AG04449 (cell line): ENCODE results near the gene SLC13A2.
"Not testable (repeated sequence)": the region's sequence is repeated elsewhere in the genome, so short reads cannot be mapped to it uniquely, and the experiment has no call there.

Experiments
- CTCF ChIA-PET: fragments of 350-600 bp; formaldehyde crosslinking; extraction: SDS; loops from one replicate; lab custom pipeline; 2021; ENCODE audit warnings: antibody characterized with exemption; lab: Yijun Ruan, JAX
- POLR2A ChIA-PET: fragments of 400-600, 350-600 bp; formaldehyde crosslinking; extraction: SDS; loops from one replicate; lab custom pipeline; 2020; ENCODE audit warnings: antibody characterized with exemption, inconsistent platforms; lab: Yijun Ruan, JAX
- DNase-seq: peaks from one replicate; pipeline ENCODE4 v3.0.0-alpha.2; 2010; ENCODE audit warnings: low read depth, low spot score
- H3K4me3 ChIP-seq: 2 replicates; pipeline ENCODE4 v1.5.1; 2011; ENCODE audit warnings: low read depth, mild to moderate bottlenecking, control low read depth, low read length
- CTCF ChIP-seq: IDR thresholded peaks from one replicate; pipeline ENCODE4 v1.5.1; 2011; ENCODE audit warnings: mild to moderate bottlenecking, moderate library complexity, low read length, control low read depth, inconsistent platforms; ENCODE audit not compliant: insufficient read depth; ENCODE audit errors: missing control alignments

Gene SLC13A2

GRCh38 chr17:28520687-28521086 lies 47.2 kb downstream of the SLC13A2 start:
- ChIA-PET CTCF (interaction anchor here (1.3 to 1.5 kb wide), 2 partner anchors 20 to 26 kb away, joined by 6 to 7 read pairs; no protein-coding TSS in a partner anchor), POLR2A (no interaction called here)
- no peak for DNase-seq

DNA sequence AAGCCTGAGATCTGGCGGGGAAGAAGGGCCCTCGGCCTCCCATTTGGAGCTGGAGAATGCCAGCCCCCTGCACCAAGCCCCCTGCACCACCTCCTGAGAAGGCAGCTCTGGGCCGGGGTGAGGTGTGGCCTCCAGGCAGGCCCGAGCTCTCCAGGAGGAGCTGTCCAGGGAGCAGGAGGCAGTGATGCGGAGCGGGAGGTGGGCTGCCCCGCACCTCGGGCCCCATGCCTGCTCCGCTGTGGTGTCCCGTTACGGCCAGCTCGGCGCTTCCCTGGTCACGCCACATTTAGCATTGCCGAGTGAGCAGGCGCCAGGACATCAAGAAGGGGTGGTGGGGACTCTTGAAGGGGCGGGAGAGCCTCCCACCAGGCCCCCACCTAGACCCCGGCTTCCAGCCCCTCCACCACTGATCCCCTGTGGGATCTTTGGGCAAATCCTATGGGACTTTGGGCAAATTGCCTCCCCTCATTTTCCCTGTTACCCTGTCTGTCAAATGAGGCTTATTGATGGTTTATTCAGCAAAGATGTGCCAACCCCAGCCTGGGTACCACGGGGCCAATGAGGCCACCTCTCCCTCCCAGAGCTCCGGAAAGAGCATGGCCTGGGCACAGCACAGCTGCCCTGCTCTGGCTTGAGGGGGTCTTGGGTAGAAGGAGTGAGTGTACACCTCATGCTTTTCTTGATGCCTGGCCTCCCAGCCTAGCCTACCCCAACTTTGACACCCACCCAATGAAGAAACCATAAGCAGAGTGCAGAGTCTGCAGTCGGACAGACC lies 48.1 kb downstream of the SLC13A2 start:
- no peak overlapping the region for H3K4me3 ChIP-seq
- CTCF ChIA-PET: interaction anchor here (1.2 to 1.5 kb wide), 3 partner anchors 19 to 27 kb away, joined by 3 to 7 read pairs (median 6); no protein-coding TSS in a partner anchor
- POLR2A ChIA-PET: no interaction called here
- TF ChIP-seq CTCF: no peak
- no peak for DNase-seq

More at GRCh38 chr17:28520687-28521086, 47.2 kb downstream of the SLC13A2 start:
- no peak for TF ChIP-seq CTCF
- H3K4me3 ChIP-seq: no peak overlapping the region

DNA sequence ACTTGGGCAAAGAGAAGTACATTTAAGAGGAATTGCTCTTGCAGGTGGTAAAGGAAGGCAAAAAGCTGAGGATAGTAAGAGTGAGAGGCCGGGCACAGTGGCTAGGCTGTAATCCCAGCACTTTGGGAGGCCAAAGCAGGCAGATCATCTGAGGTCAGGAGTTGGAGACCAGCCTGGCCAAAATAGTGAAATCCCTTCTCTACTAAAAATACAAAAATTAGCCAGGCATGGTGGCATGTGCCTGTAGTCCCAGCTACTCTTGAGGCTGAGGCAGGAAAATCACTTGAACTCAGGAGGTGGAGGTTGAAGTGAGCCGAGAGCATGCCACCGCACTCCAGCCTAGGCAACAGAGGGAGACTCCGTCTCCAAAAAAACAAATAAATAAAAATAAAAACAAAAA lies 48.8 kb downstream of the SLC13A2 start:
- DNase-seq, H3K4me3 ChIP-seq, POLR2A ChIA-PET: not testable (repeated sequence)
- CTCF ChIA-PET: interaction anchor here (1.2 kb wide), 1 partner anchor 26 kb away, joined by 3 read pairs; no protein-coding TSS in a partner anchor

DNA sequence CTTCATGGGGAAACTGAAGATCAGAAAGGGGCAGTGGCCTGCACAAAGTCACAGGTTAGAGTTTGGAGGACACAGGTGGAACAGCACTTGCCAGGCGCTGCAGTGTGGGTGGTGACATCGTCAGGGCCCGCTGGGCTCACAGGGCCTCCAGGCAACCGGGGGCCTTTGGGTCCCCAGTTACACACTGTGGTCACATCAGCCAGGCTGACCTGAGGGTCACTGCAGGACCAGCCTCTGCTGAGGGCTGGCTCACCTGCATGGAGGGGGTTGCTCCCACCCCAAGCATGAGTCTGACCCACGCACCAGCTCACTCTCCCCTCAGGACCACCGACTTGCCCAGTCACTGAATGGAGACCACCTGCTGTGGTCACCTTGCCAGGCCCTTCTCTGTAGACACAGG lies 49.7 kb downstream of the SLC13A2 start:
- H3K4me3 ChIP-seq: no peak overlapping the region
- ChIA-PET CTCF (no interaction called here), POLR2A (no interaction called here)
- no peak for DNase-seq
- TF ChIP-seq CTCF: no peak

GRCh38 chr17:28523876-28524275 lies 50.4 kb downstream of the SLC13A2 start:
- DNase-seq: no peak
- POLR2A ChIA-PET: no interaction called here
- no peak for TF ChIP-seq CTCF
- CTCF ChIA-PET: interaction anchor here (1.0 kb wide), 1 partner anchor 13 kb away, joined by 4 read pairs; no protein-coding TSS in a partner anchor
- H3K4me3 ChIP-seq: no peak overlapping the region

GRCh38 chr17:28524476-28525424 lies 51.3 kb downstream of the SLC13A2 start:
- no peak overlapping the region for H3K4me3 ChIP-seq
- no peak for TF ChIP-seq CTCF
- CTCF ChIA-PET: interaction anchor here (1.0 to 5.2 kb wide), 7 partner anchors 10 to 121 kb away, joined by 3 to 33 read pairs (median 4); partner anchors contain the start of gene BLTP2
- DNase-seq: peak; percentile 38
- POLR2A ChIA-PET: no interaction called here
